Epithelial cell of esophagus (primary cell): ENCODE data around the gene DIDO1.

Source experiments
- DNase-seq: peaks from one replicate; pipeline ENCODE4 v3.0.0; 2010; ENCODE audit warnings: low read depth
- H3K4me3 ChIP-seq: 2 replicates; pipeline ENCODE4 v1.5.1; 2011; ENCODE audit warnings: mild to moderate bottlenecking, low read length, control low read depth
- TF ChIP-seq, protein P1 (sequence below): IDR thresholded peaks from 2 replicates; pipeline ENCODE4 v1.5.1; 2011; ENCODE audit warnings: low read depth, mild to moderate bottlenecking, low read length, control low read depth, inconsistent platforms; ENCODE audit not compliant: insufficient read depth; ENCODE audit errors: missing control alignments

The DIDO1 gene

DNA sequence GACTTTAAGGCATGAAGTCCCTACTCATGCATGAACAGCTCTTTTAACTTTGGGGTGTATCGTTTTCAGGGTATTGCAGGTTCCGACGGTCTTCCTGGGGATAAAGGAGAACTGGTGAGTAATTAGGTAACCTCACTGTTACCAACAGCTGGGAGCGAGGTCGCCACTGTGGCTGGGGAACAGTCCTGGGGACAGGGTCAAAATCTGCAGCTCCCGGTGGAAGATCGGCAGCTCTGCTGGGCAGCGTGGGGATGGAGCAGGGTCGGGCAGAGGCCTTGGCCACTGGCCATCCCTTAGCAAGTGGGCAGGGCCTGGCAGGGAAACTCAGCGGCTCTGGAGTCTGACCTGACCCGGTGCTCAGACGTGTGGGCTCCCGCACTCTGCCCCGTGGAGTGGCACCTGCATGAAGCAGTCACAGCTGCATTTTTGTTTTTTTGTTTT lies 93.3 kb downstream of the DIDO1 start:
- H3K4me3 ChIP-seq = no peak overlapping the region
- DNase-seq = no peak
- TF ChIP-seq, protein P1, sequence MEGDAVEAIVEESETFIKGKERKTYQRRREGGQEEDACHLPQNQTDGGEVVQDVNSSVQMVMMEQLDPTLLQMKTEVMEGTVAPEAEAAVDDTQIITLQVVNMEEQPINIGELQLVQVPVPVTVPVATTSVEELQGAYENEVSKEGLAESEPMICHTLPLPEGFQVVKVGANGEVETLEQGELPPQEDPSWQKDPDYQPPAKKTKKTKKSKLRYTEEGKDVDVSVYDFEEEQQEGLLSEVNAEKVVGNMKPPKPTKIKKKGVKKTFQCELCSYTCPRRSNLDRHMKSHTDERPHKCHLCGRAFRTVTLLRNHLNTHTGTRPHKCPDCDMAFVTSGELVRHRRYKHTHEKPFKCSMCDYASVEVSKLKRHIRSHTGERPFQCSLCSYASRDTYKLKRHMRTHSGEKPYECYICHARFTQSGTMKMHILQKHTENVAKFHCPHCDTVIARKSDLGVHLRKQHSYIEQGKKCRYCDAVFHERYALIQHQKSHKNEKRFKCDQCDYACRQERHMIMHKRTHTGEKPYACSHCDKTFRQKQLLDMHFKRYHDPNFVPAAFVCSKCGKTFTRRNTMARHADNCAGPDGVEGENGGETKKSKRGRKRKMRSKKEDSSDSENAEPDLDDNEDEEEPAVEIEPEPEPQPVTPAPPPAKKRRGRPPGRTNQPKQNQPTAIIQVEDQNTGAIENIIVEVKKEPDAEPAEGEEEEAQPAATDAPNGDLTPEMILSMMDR = no peak

DNA sequence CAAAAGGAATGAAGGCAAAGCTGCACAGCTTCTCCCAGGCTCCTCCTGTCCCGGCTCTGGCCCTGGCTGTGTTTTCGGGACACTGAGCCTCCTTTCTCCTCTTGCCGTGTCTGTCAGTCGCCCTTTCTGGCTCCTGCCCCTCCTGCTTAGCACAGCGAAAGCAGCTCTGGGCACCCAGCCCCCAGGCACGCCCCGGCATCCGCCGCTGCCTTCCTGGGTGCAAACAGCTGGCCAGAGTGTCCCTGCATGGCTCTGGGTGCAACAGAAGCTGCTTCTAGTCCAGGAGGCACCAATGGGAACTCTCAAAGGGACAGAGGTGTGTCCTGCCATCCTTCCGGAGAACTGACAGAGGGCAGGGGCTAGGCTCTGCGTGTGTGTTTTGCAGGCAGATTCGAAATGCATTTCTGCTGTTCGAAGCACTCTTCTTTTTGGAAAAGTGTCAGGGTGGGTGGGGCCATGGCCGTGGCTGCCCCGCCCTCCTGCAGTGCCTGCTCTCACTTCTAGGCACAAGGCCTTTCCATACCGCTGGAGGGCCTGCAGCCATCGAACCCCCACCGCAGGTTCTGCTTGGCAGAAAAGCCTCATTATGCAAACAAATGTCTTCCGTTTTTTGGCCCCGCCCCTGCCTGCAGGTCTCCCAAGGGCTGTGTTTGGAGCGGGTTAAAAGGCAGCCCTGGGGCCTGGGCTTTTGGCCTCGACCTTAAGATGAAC lies 93.9 kb downstream of the DIDO1 start:
- H3K4me3 ChIP-seq = no peak overlapping the region

DNA sequence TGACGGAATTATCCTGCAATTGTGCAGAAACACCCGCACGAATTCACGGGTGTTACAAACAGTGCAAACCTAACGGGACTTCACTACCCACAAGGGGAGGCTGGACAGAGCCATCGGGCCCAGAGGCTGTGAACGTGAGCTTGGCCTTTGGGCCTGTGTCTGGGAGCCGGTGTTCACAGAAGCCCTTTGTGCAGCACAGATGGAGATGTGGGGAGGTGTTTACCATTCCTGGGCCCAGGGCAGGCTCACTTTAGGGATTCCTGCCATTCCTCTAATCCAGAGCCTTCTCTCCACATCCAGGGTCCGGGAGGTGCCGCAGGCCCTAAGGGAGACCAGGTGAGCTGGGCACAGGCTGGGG lies 94.5 kb downstream of the DIDO1 start:
- TF ChIP-seq, protein P1 = no peak
- H3K4me3 ChIP-seq = no peak overlapping the region
- DNase-seq = no peak

More for the DNA sequence above, 93.9 kb downstream of the DIDO1 start:
- TF ChIP-seq, protein P1 = no peak
- no peak for DNase-seq

DNA sequence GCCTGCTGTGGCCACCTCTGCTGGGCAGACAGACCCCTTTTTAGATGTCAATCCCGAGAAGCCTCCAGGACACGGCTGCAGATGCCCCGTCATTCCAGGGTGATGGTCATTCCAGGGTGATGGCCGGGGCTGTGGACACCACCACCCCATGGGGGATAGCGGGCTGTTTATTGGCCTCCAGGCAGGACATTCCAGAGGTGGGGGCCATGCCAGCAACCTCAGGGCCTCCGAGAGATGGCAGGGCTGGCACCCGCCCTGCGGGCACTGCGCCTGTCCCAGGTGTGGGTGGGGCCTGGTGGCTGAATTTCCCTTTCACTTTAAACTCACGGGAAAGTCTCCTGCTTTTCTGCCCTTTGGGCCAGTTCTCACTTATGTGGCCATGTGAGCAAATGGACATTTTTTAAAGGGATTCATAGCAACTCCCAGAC lies 94.9 kb downstream of the DIDO1 start:
- no peak for DNase-seq
- TF ChIP-seq, protein P1 = no peak
- no peak overlapping the region for H3K4me3 ChIP-seq

DNA sequence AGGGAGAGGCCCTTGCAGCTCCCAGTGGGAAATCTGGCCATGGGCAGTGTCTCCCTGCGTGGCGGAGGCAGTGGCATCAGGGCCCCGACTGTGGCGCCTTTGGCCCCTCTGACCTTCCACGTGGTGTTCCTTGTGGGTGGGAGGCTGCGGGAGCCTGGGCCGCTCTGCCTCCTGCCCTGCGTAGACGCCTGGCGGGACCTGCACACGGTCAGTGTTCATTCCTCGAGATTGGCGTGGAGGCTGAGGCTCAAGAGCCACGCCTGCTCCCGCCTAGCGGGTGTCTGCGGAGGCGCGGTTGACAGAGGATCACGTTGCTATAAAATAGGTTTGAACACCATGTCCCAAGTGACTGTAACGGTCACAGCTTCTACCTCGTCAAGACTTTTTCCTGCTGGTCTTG lies 95.5 kb downstream of the DIDO1 start:
- no peak overlapping the region for H3K4me3 ChIP-seq
- DNase-seq = no peak
- TF ChIP-seq, protein P1 = no peak

DNA sequence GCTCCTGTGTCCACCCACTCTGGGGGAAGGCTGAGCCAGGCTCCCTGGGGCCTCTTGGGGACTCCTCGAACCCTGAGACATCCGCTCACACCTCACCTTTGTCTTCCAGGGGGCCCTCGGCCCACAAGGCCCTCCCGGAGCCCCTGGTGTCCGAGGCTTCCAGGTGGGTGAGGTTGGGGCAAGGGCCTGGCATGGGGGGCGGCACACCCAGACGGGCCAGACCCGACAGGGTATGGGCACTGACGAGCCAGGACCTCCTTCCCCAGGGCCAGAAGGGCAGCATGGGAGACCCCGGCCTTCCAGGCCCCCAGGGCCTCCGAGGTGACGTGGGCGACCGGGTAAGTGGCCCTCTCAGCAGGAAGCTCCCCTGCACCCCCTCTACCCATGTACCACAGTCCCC lies 96.1 kb downstream of the DIDO1 start:
- DNase-seq = no peak
- no peak overlapping the region for H3K4me3 ChIP-seq
- TF ChIP-seq, protein P1 = no peak
